Endothelial cell of umbilical vein (primary cell): ENCODE data around the gene SERPINB2. TPM values are rescaled to one million over a fixed set of nuclear protein-coding genes. Genes with fewer than 3 reads are reported as not detected.

Source experiments
- BruUV-seq: library from RNA; stranded (reverse); fragments of 400-500 nt; replicated peaks from 2 replicates; lab custom pipeline; 2021; lab: Mats Ljungman, UMichigan
- CTCF ChIA-PET: fragments of 300-600, 350-600 bp; sonication (Branson Sonifier 250); formaldehyde crosslinking; loops from one replicate; lab custom pipeline; 2021; ENCODE audit warnings: antibody characterized with exemption, inconsistent platforms; lab: Charles Lee
- POLR2A ChIA-PET: fragments of 300-600, 350-600 bp; sonication (Branson Sonifier 250); formaldehyde crosslinking; loops from one replicate; lab custom pipeline; 2021; ENCODE audit warnings: antibody characterized with exemption, inconsistent platforms; lab: Charles Lee
- DNase-seq: peaks from one replicate; pipeline ENCODE4 v3.0.0-alpha.2; 2011; ENCODE audit warnings: low read depth, low spot score
- FAIRE-seq: peaks from 2 replicates; lab custom pipeline; 2011; peaks lifted over from hg19 to GRCh38; lab: Jason Lieb, UNC
- H2AFZ ChIP-seq: 2 replicates; pipeline ENCODE4 v1.6.0; 2012; ENCODE audit warnings: low read depth, low read length, control low read depth, inconsistent platforms
- H3K27ac ChIP-seq: 2 replicates; pipeline ENCODE4 v1.5.1; 2011; ENCODE audit warnings: low read depth, mild to moderate bottlenecking, control low read depth, low read length, moderate library complexity; ENCODE audit not compliant: insufficient read depth
- H3K27me3 ChIP-seq, 2 experiments: 2 replicates each; pipeline versions ENCODE4 v1.6.0 to v1.6.1; 2011; ENCODE audit warnings: low read length in 2 of 2, mixed read lengths in 1 of 2; ENCODE audit not compliant: control insufficient read depth in 2 of 2, insufficient read depth in 2 of 2
- H3K36me3 ChIP-seq, 2 experiments: 2 replicates in 1 of 2; 3 replicates in 1 of 2; pipeline ENCODE4 v1.5.1; 2011; ENCODE audit warnings: low read length in 2 of 2, mild to moderate bottlenecking in 1 of 2, moderate library complexity in 1 of 2; ENCODE audit not compliant: control insufficient read depth in 2 of 2, insufficient read depth in 2 of 2; ENCODE audit errors: extremely low read depth in 1 of 2
- H3K4me1 ChIP-seq: 3 replicates; pipeline ENCODE4 v1.5.1; 2011; ENCODE audit warnings: mild to moderate bottlenecking, low read length; ENCODE audit not compliant: control insufficient read depth, insufficient read depth; ENCODE audit errors: extremely low read depth
- H3K4me2 ChIP-seq: 2 replicates; pipeline ENCODE4 v1.6.1; 2011; ENCODE audit warnings: low read length, control low read depth, mixed read lengths; ENCODE audit not compliant: insufficient read depth
- H3K4me3 ChIP-seq, 3 experiments: fragments of 200-600 bp in 1 of 3; sonication (generic), shearing (Covaris generic) in 1 of 3; replicated peaks in 1 of 3; 2 replicates each; pipeline ENCODE4 v1.5.1; 2011 to 2016; ENCODE audit warnings: control low read depth in 3 of 3, low read length in 3 of 3, mild to moderate bottlenecking in 2 of 3, inconsistent platforms in 1 of 3, low read depth in 1 of 3, moderate library complexity in 1 of 3; ENCODE audit not compliant: insufficient read depth in 1 of 3
- H3K79me2 ChIP-seq: 2 replicates; pipeline ENCODE4 v1.6.0; 2012; ENCODE audit warnings: low read length, inconsistent platforms; ENCODE audit not compliant: control insufficient read depth, insufficient read depth
- H3K9ac ChIP-seq: replicated peaks from 2 replicates; pipeline ENCODE3; 2011; ENCODE audit warnings: low read length, control low read depth; ENCODE audit not compliant: insufficient read depth; ENCODE audit errors: extremely low read depth
- H3K9me1 ChIP-seq: replicated peaks from 3 replicates; pipeline ENCODE4 v1.6.0; 2011; ENCODE audit warnings: mild to moderate bottlenecking, low read length; ENCODE audit not compliant: control insufficient read depth, insufficient read depth; ENCODE audit errors: extremely low read depth
- H3K9me3 ChIP-seq: replicated peaks from 2 replicates; pipeline ENCODE4 v1.5.1; 2012; ENCODE audit warnings: low read length, inconsistent platforms; ENCODE audit not compliant: control insufficient read depth, insufficient read depth
- H4K20me1 ChIP-seq: replicated peaks from 2 replicates; pipeline ENCODE3; 2011; ENCODE audit warnings: mild to moderate bottlenecking, low read length; ENCODE audit not compliant: control insufficient read depth, insufficient read depth; ENCODE audit errors: extremely low read depth
- CTCF ChIP-seq, 2 donors: IDR thresholded peaks; 1 replicate in 1 of 2; 2 replicates in 1 of 2; pipeline ENCODE4 v1.5.1; 2011; ENCODE audit warnings: low read length in 2 of 2, mild to moderate bottlenecking in 2 of 2, moderate library complexity in 2 of 2, control low read depth in 1 of 2, inconsistent platforms in 1 of 2, low read depth in 1 of 2; ENCODE audit not compliant: insufficient read depth in 1 of 2; ENCODE audit errors: extremely low read depth in 1 of 2
- EZH2 ChIP-seq: IDR thresholded peaks from 2 replicates; pipeline ENCODE4 v1.6.1; 2012; ENCODE audit warnings: borderline replicate concordance, low read depth, mild to moderate bottlenecking, moderate library complexity, low read length, inconsistent platforms; ENCODE audit not compliant: severe bottlenecking
- FOS ChIP-seq: IDR thresholded peaks from 2 replicates; pipeline ENCODE4 v1.6.1; 2011; ENCODE audit warnings: mild to moderate bottlenecking, low read length, moderate library complexity, borderline replicate concordance; ENCODE audit not compliant: insufficient read depth
- GATA2 ChIP-seq: IDR thresholded peaks from 2 replicates; pipeline ENCODE4 v1.7.0; 2011; ENCODE audit warnings: low read depth, mild to moderate bottlenecking, moderate library complexity, mixed read lengths, low read length; ENCODE audit not compliant: insufficient read length, insufficient read depth
- MAX ChIP-seq: IDR thresholded peaks from 2 replicates; pipeline ENCODE4 v1.6.1; 2011; ENCODE audit not compliant: insufficient read depth, insufficient read length
- MYC ChIP-seq: IDR thresholded peaks from one replicate; pipeline ENCODE4 v1.6.1; 2011; ENCODE audit warnings: mild to moderate bottlenecking, low read depth, low read length
- POLR2A ChIP-seq: IDR thresholded peaks from 2 replicates; pipeline ENCODE4 v1.6.1; 2012; ENCODE audit warnings: low read depth, mild to moderate bottlenecking, control low read depth, low read length
- POLR2AphosphoS5 ChIP-seq: IDR thresholded peaks from 2 replicates; pipeline ENCODE4 v1.6.1; 2012; ENCODE audit warnings: low read depth, mild to moderate bottlenecking, control low read depth, low read length, moderate library complexity; ENCODE audit not compliant: insufficient read depth
- dilution Hi-C: fragments of 300-500 bp; cut with MboI; formaldehyde crosslinking; loops from one replicate; pipeline ENCODE4 v1.15.0; 2019; ENCODE audit warnings: low sequenced_read_pairs; ENCODE audit not compliant: extremely low pct_ligation_motif_present
- intact Hi-C: fragments of 100-400 bp; cut with micrococcal nuclease; formaldehyde crosslinking; loops from one replicate; pipeline ENCODE4 v1.10.0; 2022
- polyA plus RNA-seq, 4 experiments: library from polyadenylated mRNA; depleted of rRNA in 3 of 4; stranded (reverse) in 3 of 4; unstranded in 1 of 4; fragments of >200 nt; gene quantifications; 2 replicates each; pipeline versions ENCODE4 v1.2.1 to v1.2.3, GENCODE V29; 2011 to 2012; ENCODE audit warnings: missing spikeins in 1 of 4
- total RNA-seq: library from RNA; stranded (reverse); gene quantifications from 2 replicates; pipeline ENCODE4 v1.2.3, GENCODE V29; 2021

SERPINB2 gene
- total and polyA plus RNA-seq, 2 donors (not counting 3 experiments of a cell fraction or from before 2014, with no cell fraction given), result 0.24 to 2.5 TPM

- no peaks in the 10 kb centered on the region for H3K9me1 ChIP-seq
- no peaks in the 10 kb centered on the region for H3K27me3 ChIP-seq
- BruUV-seq, result no TSS peak
- dilution Hi-C loops, result no loop called here
- no peak for TF ChIP-seq GATA2
- no peak for TF ChIP-seq MYC
- no peak for TF ChIP-seq CTCF (IDR thresholded peaks at IDR 0.05; ENCODE audit: extremely low read depth in 1 of 2, insufficient read depth in 1 of 2, low read depth in 1 of 2, low read length in 2 of 2)
- TF ChIP-seq EZH2, result no peak
- no peak for TF ChIP-seq POLR2A
- TF ChIP-seq POLR2AphosphoS5, result no peak
- TF ChIP-seq MAX, result no peak
- no peak for TF ChIP-seq FOS
- no peak overlapping the region for H3K9ac ChIP-seq
- FAIRE-seq (no peak), DNase-seq (no peak)
- H4K20me1 ChIP-seq, result no peaks in the 10 kb centered on the region
- CTCF ChIA-PET, result interaction anchor here (1.2 kb wide), 1 partner anchor 13 kb away, joined by 3 read pairs; no protein-coding TSS in a partner anchor
- H3K79me2 ChIP-seq, result no peaks in the 10 kb centered on the region
- intact Hi-C loops, result no loop called here
- H2AFZ ChIP-seq, result no peak overlapping the region
- no peaks in the 10 kb centered on the region for H3K9me3 ChIP-seq
- H3K27ac ChIP-seq, result no peak overlapping the region
- H3K4me1 ChIP-seq, result no peaks in the 10 kb centered on the region
- POLR2A ChIA-PET, result no interaction called here
- no peaks in the 10 kb centered on the region for H3K36me3 ChIP-seq
- H3K4me3 ChIP-seq, result no peak overlapping the region
- no peak overlapping the region for H3K4me2 ChIP-seq
Measured at GRCh38 chr18:63869374-63869773, 18.1 kb upstream of the SERPINB2 start.
